ENCODE measurements around the gene SEMA3F. TPM values are rescaled to one million over a fixed set of nuclear protein-coding genes. Genes with fewer than 3 reads are reported as not detected.
A peak's percentile ranks its signal among the peaks of the same experiment; 100 is the strongest.

Gene SEMA3F
- total and polyA plus RNA-seq, 4 donors = 0.60 to 4.8 (median 2.1) TPM

DNA sequence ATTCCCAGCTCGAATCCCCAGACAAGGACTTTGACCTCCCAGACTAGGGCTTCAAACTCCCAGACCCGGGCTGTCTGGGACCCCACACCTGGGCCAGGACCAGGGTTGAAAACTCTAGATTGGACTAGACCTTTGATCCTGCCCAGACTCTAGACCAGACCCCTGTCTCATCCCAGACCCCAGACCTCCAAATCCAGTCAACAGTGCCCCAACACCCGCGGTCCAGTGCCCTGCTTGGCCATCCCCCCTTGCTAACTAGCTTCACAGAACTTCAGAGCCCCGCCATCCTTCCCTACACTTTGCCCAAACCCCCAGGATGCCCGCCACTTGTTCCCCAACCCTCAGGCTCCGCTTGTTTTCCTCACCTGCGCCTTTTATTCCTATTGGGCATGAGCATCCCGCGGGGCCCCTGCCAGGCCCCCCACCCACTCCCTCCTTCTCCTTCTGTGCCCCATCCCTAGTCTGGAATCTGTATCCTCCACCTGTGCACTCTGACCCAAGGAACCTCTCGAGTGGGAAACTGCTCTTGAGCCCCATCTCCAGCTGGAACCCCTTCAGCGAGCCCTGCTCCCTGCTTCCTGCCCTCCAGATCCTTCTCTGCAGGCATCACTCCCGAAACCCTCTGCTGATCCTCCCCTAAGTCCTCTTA, 81.5 kb downstream of the SEMA3F start:
- peak overlapping the region; percentile 77 to 86 for H3K9ac ChIP-seq (ENCODE audit: low read depth in 1 of 2, low read length in 2 of 2)
- H3K4me3 ChIP-seq (ENCODE audit: low read depth in 1 of 3, low read length in 3 of 3) = peak overlapping the region; percentile 70 to 83 (median 80)
- H3K36me3 ChIP-seq (ENCODE audit: control insufficient read depth in 4 of 4, insufficient read depth in 3 of 4, low read depth in 1 of 4, low read length in 3 of 4) = no peaks in the 10 kb centered on the region
- H3K27me3 ChIP-seq (ENCODE audit: control insufficient read depth in 4 of 4, insufficient read depth in 4 of 4, low read length in 3 of 4) = no peaks in the 10 kb centered on the region
- H3K4me1 ChIP-seq (ENCODE audit: control insufficient read depth in 4 of 4, insufficient read depth in 4 of 4, low read length in 3 of 4) = peaks cover 17 to 50% (median 38%) of the 10 kb centered on the region in 4 donors
- no peak for DNase-seq (ENCODE audit: low spot score)
- 7% methylated on average over 13 of the region's 13 CpGs for WGBS
- H3K27ac ChIP-seq (ENCODE audit: low read depth in 1 of 2, low read length in 2 of 2) = peak overlapping the region; percentile 89 to 91
- TF ChIP-seq FOXA1 (IDR thresholded peaks at IDR 0.05) (no peak), EGR1 (IDR thresholded peaks at IDR 0.05; ENCODE audit: low read depth in 2 of 2) (no peak), RXRA (IDR thresholded peaks at IDR 0.05) (no peak), HNF4G (IDR thresholded peaks at IDR 0.05) (no peak), REST (IDR thresholded peaks at IDR 0.05) (no peak), YY1 (IDR thresholded peaks at IDR 0.05) (no peak), NR2F2 (IDR thresholded peaks at IDR 0.05) (no peak), GABPA (IDR thresholded peaks at IDR 0.05 in 1 of 2, conservative IDR thresholded peaks at IDR 0.05 in 1 of 2) (no peak), RAD21 (IDR thresholded peaks at IDR 0.05) (no peak)
- TF ChIP-seq, protein P1, sequence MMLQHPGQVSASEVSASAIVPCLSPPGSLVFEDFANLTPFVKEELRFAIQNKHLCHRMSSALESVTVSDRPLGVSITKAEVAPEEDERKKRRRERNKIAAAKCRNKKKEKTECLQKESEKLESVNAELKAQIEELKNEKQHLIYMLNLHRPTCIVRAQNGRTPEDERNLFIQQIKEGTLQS (IDR thresholded peaks at IDR 0.05) = no peak
- no peaks in the 10 kb centered on the region for H3K9me3 ChIP-seq (ENCODE audit: control insufficient read depth in 4 of 4, low read length in 3 of 4)

GRCh38 chr3:50237133-50237651, 82.1 kb downstream of the SEMA3F start:
- no peaks in the 10 kb centered on the region for H3K9me3 ChIP-seq (ENCODE audit: control insufficient read depth in 4 of 4, low read length in 3 of 4)
- H3K9ac ChIP-seq (ENCODE audit: low read depth in 1 of 2, low read length in 2 of 2) = peak overlapping the region; percentile 77 to 86
- no peak for DNase-seq (ENCODE audit: low spot score)
- peak overlapping the region; percentile 89 to 91 for H3K27ac ChIP-seq (ENCODE audit: low read depth in 1 of 2, low read length in 2 of 2)
- H3K36me3 ChIP-seq (ENCODE audit: control insufficient read depth in 4 of 4, insufficient read depth in 3 of 4, low read depth in 1 of 4, low read length in 3 of 4) = no peaks in the 10 kb centered on the region
- no peaks in the 10 kb centered on the region for H3K27me3 ChIP-seq (ENCODE audit: control insufficient read depth in 4 of 4, insufficient read depth in 4 of 4, low read length in 3 of 4)
- H3K4me3 ChIP-seq (ENCODE audit: low read depth in 1 of 3, low read length in 3 of 3) = peak overlapping the region; percentile 70 to 83 (median 80)
- WGBS = 29% methylated on average over 7 of the region's 7 CpGs
- H3K4me1 ChIP-seq (ENCODE audit: control insufficient read depth in 4 of 4, insufficient read depth in 4 of 4, low read length in 3 of 4) = peaks cover 18 to 56% (median 43%) of the 10 kb centered on the region in 4 donors
- TF ChIP-seq NR2F2 (IDR thresholded peaks at IDR 0.05) (no peak), HNF4G (IDR thresholded peaks at IDR 0.05) (no peak), REST (IDR thresholded peaks at IDR 0.05) (no peak), EGR1 (IDR thresholded peaks at IDR 0.05; ENCODE audit: low read depth in 2 of 2) (no peak), RAD21 (IDR thresholded peaks at IDR 0.05) (no peak), FOXA1 (IDR thresholded peaks at IDR 0.05) (no peak), MAX (IDR thresholded peaks at IDR 0.05) (no peak), GABPA (IDR thresholded peaks at IDR 0.05 in 1 of 2, conservative IDR thresholded peaks at IDR 0.05 in 1 of 2) (no peak), SP1 (IDR thresholded peaks at IDR 0.05) (no peak), FOXA2 (IDR thresholded peaks at IDR 0.05) (no peak), RXRA (IDR thresholded peaks at IDR 0.05) (no peak)
- TF ChIP-seq, protein P1 (IDR thresholded peaks at IDR 0.05) = no peak

Measured in liver (tissue), 9 donors.